NCI-H2171 treated with DMSO at 0.1 percent for 48 hours (cell line): Measurements from ENCODE around the gene NOL4L.
A peak's percentile ranks its signal among the peaks of the same experiment; 100 is the strongest.

ENCODE experiments used
- DNase-seq: peaks from one replicate; lab custom pipeline; 2025; lab: John Stamatoyannopoulos, UW

Gene NOL4L

GRCh38 chr20:32523613-32524213 is 61.4 kb downstream of the NOL4L start:
- DNase-seq: no peak

GRCh38 chr20:32522776-32523612 is 62.1 kb downstream of the NOL4L start:
- peak; percentile 51 for DNase-seq

GRCh38 chr20:32522526-32522775 is 62.7 kb downstream of the NOL4L start:
- peak; percentile 92 for DNase-seq

- DNase-seq: peak; percentile 76
These were observed 63.2 kb downstream of the NOL4L start for GRCh38 chr20:32521780-32522525.

GRCh38 chr20:32520927-32521203 is 64.3 kb downstream of the NOL4L start:
- no peak for DNase-seq

- DNase-seq: no peak
These were observed 65.8 kb downstream of the NOL4L start for GRCh38 chr20:32519381-32519730.

GRCh38 chr20:32518593-32519380 is 66.3 kb downstream of the NOL4L start:
- DNase-seq: no peak

GRCh38 chr20:32517914-32518592 is 67.1 kb downstream of the NOL4L start:
- no peak for DNase-seq

GRCh38 chr20:32517518-32517873 is 67.6 kb downstream of the NOL4L start:
- no peak for DNase-seq

- DNase-seq: no peak
These were observed 68.3 kb downstream of the NOL4L start for GRCh38 chr20:32516583-32517517.

GRCh38 chr20:32515631-32516101 is 69.5 kb downstream of the NOL4L start:
- DNase-seq: no peak

GRCh38 chr20:32514760-32515159 is 70.4 kb downstream of the NOL4L start:
- DNase-seq: no peak

- DNase-seq: no peak
These were observed 71.9 kb downstream of the NOL4L start for GRCh38 chr20:32513031-32513866.

GRCh38 chr20:32512047-32512385 is 73.1 kb downstream of the NOL4L start:
- no peak for DNase-seq

- DNase-seq: no peak
These were observed 73.6 kb downstream of the NOL4L start for GRCh38 chr20:32511358-32512046.

- DNase-seq: peak; percentile 77
These were observed 74.4 kb downstream of the NOL4L start for GRCh38 chr20:32510601-32511357.

- DNase-seq: no peak
These were observed 75.0 kb downstream of the NOL4L start for GRCh38 chr20:32510120-32510600.

GRCh38 chr20:32509639-32510066 is 75.5 kb downstream of the NOL4L start:
- DNase-seq: peak; percentile 12

GRCh38 chr20:32508775-32509119 is 76.4 kb downstream of the NOL4L start:
- no peak for DNase-seq
